Gastrocnemius medialis (tissue), 4 donors: ENCODE results near the gene C1QTNF1. TPM values are rescaled to one million over a fixed set of nuclear protein-coding genes. Genes with fewer than 3 reads are reported as not detected.

Experiments used
- ATAC-seq, 2 donors: fragments of 150-250 bp; one replicate each; pipeline ENCODE4 v1.9.1; 2016
- DNase-seq, 2 donors: peaks; one replicate each; pipeline ENCODE4 v3.0.0-alpha.2; 2019
- H3K27ac ChIP-seq, 4 donors: fragments of 200-600 bp; sonication (generic); 1 replicate in 1 of 4; 2 replicates in 3 of 4; pipeline ENCODE4 v1.5.1; 2016 to 2018; ENCODE audit warnings: mild to moderate bottlenecking in 2 of 4, moderate library complexity in 1 of 4
- H3K27me3 ChIP-seq, 3 donors: fragments of 200-600 bp; sonication (generic) in 2 of 3; 1 replicate in 1 of 3; 2 replicates in 2 of 3; pipeline versions ENCODE4 v1.5.1 to v1.6.0; 2016 to 2019; ENCODE audit warnings: mild to moderate bottlenecking in 1 of 3, moderate library complexity in 1 of 3
- H3K36me3 ChIP-seq, 2 donors: fragments of 200-600 bp; sonication (generic) in 1 of 2; one replicate each; pipeline ENCODE4 v1.5.1; 2017 to 2018
- H3K4me1 ChIP-seq, 2 donors: fragments of 200-600 bp; sonication (generic) in 1 of 2; one replicate each; pipeline ENCODE4 v1.5.1; 2016 to 2017; ENCODE audit warnings: mild to moderate bottlenecking in 2 of 2
- H3K4me3 ChIP-seq, 4 donors: fragments of 200-600 bp; sonication (generic) in 3 of 4; 1 replicate in 1 of 4; 2 replicates in 3 of 4; pipeline ENCODE4 v1.5.1; 2016 to 2019; ENCODE audit warnings: mild to moderate bottlenecking in 2 of 4
- H3K9me3 ChIP-seq, 3 donors: fragments of 200-600 bp; sonication (generic) in 2 of 3; 1 replicate in 1 of 3; 2 replicates in 2 of 3; pipeline ENCODE4 v1.5.1; 2016 to 2019
- CTCF ChIP-seq, 5 experiments: fragments of 450-650 bp in 3 of 5; fragments of 200-600 bp in 2 of 5; sonication (generic) in 2 of 5; IDR thresholded peaks in 4 of 5; conservative IDR thresholded peaks in 1 of 5; 1 replicate in 4 of 5; 2 replicates in 1 of 5; pipeline ENCODE4 v1.5.1; 2016 to 2019; ENCODE audit warnings: antibody characterized with exemption in 5 of 5, mild to moderate bottlenecking in 3 of 5, moderate library complexity in 3 of 5
- POLR2A ChIP-seq, 2 donors: fragments of 450-650 bp; IDR thresholded peaks; one replicate each; pipeline ENCODE4 v1.6.1; 2017; ENCODE audit warnings: antibody characterized with exemption in 2 of 2, mild to moderate bottlenecking in 2 of 2, moderate library complexity in 2 of 2
- in situ Hi-C, 4 donors: fragments of 200-750 bp; cut with MboI; loops; one replicate each; pipeline versions ENCODE4 v1.15.0 to v1.8.0; 2017; ENCODE audit warnings: low sequenced_read_pairs in 4 of 4
- intact Hi-C: fragments of 100-400 bp; cut with DNase I; formaldehyde crosslinking; loops from one replicate; pipeline ENCODE4 v1.15.1; 2023; ENCODE audit warnings: low total_unique reads
- total RNA-seq, 4 donors: library from RNA; depleted of rRNA; stranded (reverse); fragments of >200 nt; gene quantifications; one replicate each; pipeline versions ENCODE4 v1.1.0 to v1.2.3, GENCODE V29; 2016

Gene C1QTNF1
- total RNA-seq, 4 donors from 2014 or later: 11.1 to 38.6 (median 21.2) TPM

- in situ Hi-C loops (no loop called here), intact Hi-C loops (loop anchor here (1.0 kb wide), 1 partner anchor 23 kb away; no protein-coding TSS in a partner anchor)
- H3K4me1 ChIP-seq: peaks cover 10 to 13% of the 10 kb centered on the region in 2 donors
- TF ChIP-seq POLR2A (IDR thresholded peaks at IDR 0.05) (no peak), CTCF (IDR thresholded peaks at IDR 0.05 in 4 of 5, conservative IDR thresholded peaks at IDR 0.05 in 1 of 5) (peak; percentile 72 to 89 (median 83))
- no peak overlapping the region for H3K27ac ChIP-seq
- H3K9me3 ChIP-seq: no peaks in the 10 kb centered on the region
- H3K36me3 ChIP-seq: no peaks in the 10 kb centered on the region
- ATAC-seq (peak; percentile 44 to 51), DNase-seq (peak; percentile 42 to 61)
- no peak overlapping the region for H3K4me3 ChIP-seq
- H3K27me3 ChIP-seq: peaks cover 0 to 3% (median 0%) of the 10 kb centered on the region in 3 donors
Measured at GRCh38 chr17:79042421-79043190, 18.6 kb downstream of the C1QTNF1 start.

GRCh38 chr17:79043191-79043930 is 19.4 kb downstream of the C1QTNF1 start:
- Histone ChIP-seq H3K27ac (no peak overlapping the region), H3K4me1 (peaks cover 10 to 13% of the 10 kb centered on the region in 2 donors), H3K36me3 (no peaks in the 10 kb centered on the region), H3K4me3 (no peak overlapping the region), H3K27me3 (peaks cover 0 to 3% (median 0%) of the 10 kb centered on the region in 3 donors), H3K9me3 (no peaks in the 10 kb centered on the region)
- intact Hi-C loops: no loop called here
- no peak for TF ChIP-seq POLR2A (IDR thresholded peaks at IDR 0.05)
- TF ChIP-seq CTCF (IDR thresholded peaks at IDR 0.05 in 4 of 5, conservative IDR thresholded peaks at IDR 0.05 in 1 of 5): no peak
- in situ Hi-C loops: no loop called here
- DNase-seq (no peak), ATAC-seq (no peak)

- Histone ChIP-seq H3K4me3 (no peak overlapping the region), H3K36me3 (no peaks in the 10 kb centered on the region), H3K27me3 (peaks cover 0 to 3% (median 0%) of the 10 kb centered on the region in 3 donors), H3K9me3 (no peaks in the 10 kb centered on the region), H3K27ac (no peak overlapping the region), H3K4me1 (peaks cover 10 to 13% of the 10 kb centered on the region in 2 donors)
- in situ Hi-C loops (no loop called here), intact Hi-C loops (no loop called here)
- DNase-seq (no peak), ATAC-seq (no peak)
- TF ChIP-seq CTCF (IDR thresholded peaks at IDR 0.05 in 4 of 5, conservative IDR thresholded peaks at IDR 0.05 in 1 of 5) (no peak), POLR2A (IDR thresholded peaks at IDR 0.05) (no peak)
Measured at GRCh38 chr17:79043931-79044320, 20.0 kb downstream of the C1QTNF1 start.

- DNase-seq: no peak
- Histone ChIP-seq H3K9me3 (no peaks in the 10 kb centered on the region), H3K27ac (no peak overlapping the region), H3K36me3 (no peaks in the 10 kb centered on the region), H3K27me3 (peaks cover 0 to 3% (median 0%) of the 10 kb centered on the region in 3 donors), H3K4me1 (peaks cover 10 to 13% of the 10 kb centered on the region in 2 donors), H3K4me3 (no peak overlapping the region)
- in situ Hi-C loops (no loop called here), intact Hi-C loops (no loop called here)
- ATAC-seq: no peak
- TF ChIP-seq CTCF (IDR thresholded peaks at IDR 0.05 in 4 of 5, conservative IDR thresholded peaks at IDR 0.05 in 1 of 5) (no peak), POLR2A (IDR thresholded peaks at IDR 0.05) (no peak)
Measured at GRCh38 chr17:79044462-79044861, 20.5 kb downstream of the C1QTNF1 start.
